Mucosa of stomach (tissue), 1 donor: ENCODE data around the gene NEK7.
A peak's percentile ranks its signal among the peaks of the same experiment; 100 is the strongest.

ENCODE experiments used
- H3K27me3 ChIP-seq: one replicate; pipeline ENCODE4 v1.7.0; 2013; ENCODE audit warnings: mild to moderate bottlenecking, low read length; ENCODE audit not compliant: control insufficient read depth, insufficient read depth
- H3K36me3 ChIP-seq: one replicate; pipeline ENCODE4 v1.7.0; 2013; ENCODE audit warnings: low read length; ENCODE audit not compliant: control insufficient read depth, insufficient read depth
- H3K4me1 ChIP-seq: one replicate; pipeline ENCODE4 v1.7.0; 2013; ENCODE audit warnings: mild to moderate bottlenecking, low read length; ENCODE audit not compliant: control insufficient read depth, insufficient read depth
- H3K4me3 ChIP-seq: one replicate; pipeline ENCODE4 v1.7.0; 2013; ENCODE audit warnings: low read length
- H3K9ac ChIP-seq: one replicate; pipeline ENCODE4 v1.7.0; 2013; ENCODE audit warnings: mild to moderate bottlenecking, low read length, moderate library complexity
- H3K9me3 ChIP-seq: one replicate; pipeline ENCODE4 v1.7.0; 2013; ENCODE audit warnings: mild to moderate bottlenecking, low read length, moderate library complexity; ENCODE audit not compliant: control insufficient read depth
- donor health status: Pancreatic carcinoma.

The NEK7 gene

DNA sequence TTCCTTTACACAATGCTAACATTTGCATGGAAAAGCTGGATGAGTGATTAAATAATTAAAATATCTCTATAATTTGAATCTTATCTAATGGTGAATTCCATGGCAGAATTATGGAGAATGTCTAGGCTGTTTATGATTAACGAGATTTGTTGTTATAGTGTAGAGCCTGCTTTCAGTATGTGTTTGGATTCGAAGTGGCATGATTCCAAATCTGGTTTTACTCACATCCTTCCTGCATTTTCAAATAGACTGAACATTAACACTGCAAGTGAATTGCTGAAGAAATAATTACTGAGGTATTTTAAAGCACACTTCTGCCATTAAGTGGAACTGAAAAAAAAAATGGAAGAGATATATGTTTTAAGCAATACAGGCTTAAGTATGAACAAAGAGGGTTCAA is 5.1 kb upstream of the NEK7 start:
- Histone ChIP-seq H3K4me1 (peaks cover 4% of the 10 kb centered on the region), H3K9me3 (no peaks in the 10 kb centered on the region), H3K4me3 (no peak overlapping the region), H3K27me3 (no peaks in the 10 kb centered on the region), H3K9ac (no peak overlapping the region), H3K36me3 (no peaks in the 10 kb centered on the region)

GRCh38 chr1:198153103-198153502 is 3.7 kb upstream of the NEK7 start:
- Histone ChIP-seq H3K9ac (no peak overlapping the region), H3K9me3 (no peaks in the 10 kb centered on the region), H3K4me3 (no peak overlapping the region), H3K4me1 (peaks cover 9% of the 10 kb centered on the region), H3K36me3 (no peaks in the 10 kb centered on the region), H3K27me3 (no peaks in the 10 kb centered on the region)

DNA sequence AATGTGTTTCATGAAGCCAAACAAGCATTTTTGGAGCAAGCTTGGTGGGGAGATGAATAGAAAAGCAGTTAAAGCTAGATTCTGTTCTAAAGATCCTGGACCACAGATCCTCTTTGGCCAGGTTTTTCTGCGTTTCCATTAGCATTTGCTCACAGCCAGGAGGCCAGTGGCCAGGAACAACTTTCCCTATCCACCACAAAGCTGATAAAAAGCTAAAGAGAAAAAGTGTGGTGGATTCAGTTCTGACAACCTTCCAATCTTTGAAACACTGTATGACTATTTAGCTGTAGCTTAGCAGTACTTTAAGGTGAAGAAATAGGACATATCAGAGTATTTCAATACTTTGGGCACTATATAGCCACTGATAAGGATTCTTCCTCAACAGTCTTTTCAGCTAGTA is 3.0 kb upstream of the NEK7 start:
- Histone ChIP-seq H3K36me3 (no peaks in the 10 kb centered on the region), H3K4me3 (no peak overlapping the region), H3K4me1 (peaks cover 16% of the 10 kb centered on the region), H3K9me3 (no peaks in the 10 kb centered on the region), H3K9ac (no peak overlapping the region), H3K27me3 (no peaks in the 10 kb centered on the region)

- no peaks in the 10 kb centered on the region for H3K36me3 ChIP-seq
- no peak overlapping the region for H3K9ac ChIP-seq
- H3K4me1 ChIP-seq: peaks cover 23% of the 10 kb centered on the region
- no peaks in the 10 kb centered on the region for H3K9me3 ChIP-seq
- no peak overlapping the region for H3K4me3 ChIP-seq
- no peaks in the 10 kb centered on the region for H3K27me3 ChIP-seq
These were observed 1.5 kb upstream of the NEK7 start for GRCh38 chr1:198155253-198155652.

GRCh38 chr1:198156111-198156744 is 570 bp upstream of the NEK7 start:
- H3K27me3 ChIP-seq: no peaks in the 10 kb centered on the region
- H3K9ac ChIP-seq: peak overlapping the region; percentile 92
- H3K36me3 ChIP-seq: no peaks in the 10 kb centered on the region
- H3K4me3 ChIP-seq: peak overlapping the region; percentile 43
- H3K4me1 ChIP-seq: peaks cover 23% of the 10 kb centered on the region
- H3K9me3 ChIP-seq: no peaks in the 10 kb centered on the region

- peak overlapping the region; percentile 58 for H3K4me3 ChIP-seq
- no peaks in the 10 kb centered on the region for H3K27me3 ChIP-seq
- H3K9ac ChIP-seq: peak overlapping the region; percentile 92
- H3K9me3 ChIP-seq: no peaks in the 10 kb centered on the region
- no peaks in the 10 kb centered on the region for H3K36me3 ChIP-seq
- peaks cover 32% of the 10 kb centered on the region for H3K4me1 ChIP-seq
These were observed 546 bp downstream of the NEK7 start for GRCh38 chr1:198157241-198157846.

- Histone ChIP-seq H3K36me3 (no peaks in the 10 kb centered on the region), H3K27me3 (no peaks in the 10 kb centered on the region), H3K4me3 (peak overlapping the region; percentile 58), H3K4me1 (peaks cover 33% of the 10 kb centered on the region), H3K9ac (peak overlapping the region; percentile 92), H3K9me3 (no peaks in the 10 kb centered on the region)
These were observed 1.3 kb downstream of the NEK7 start for GRCh38 chr1:198157847-198158725.

- no peaks in the 10 kb centered on the region for H3K36me3 ChIP-seq
- no peaks in the 10 kb centered on the region for H3K9me3 ChIP-seq
- peaks cover 33% of the 10 kb centered on the region for H3K4me1 ChIP-seq
These were observed 2.2 kb downstream of the NEK7 start for GRCh38 chr1:198158735-198159589.

GRCh38 chr1:198160222-198160621 is 3.4 kb downstream of the NEK7 start:
- no peaks in the 10 kb centered on the region for H3K9me3 ChIP-seq
- no peak overlapping the region for H3K9ac ChIP-seq
- H3K4me3 ChIP-seq: no peak overlapping the region
- no peaks in the 10 kb centered on the region for H3K27me3 ChIP-seq
- peaks cover 33% of the 10 kb centered on the region for H3K4me1 ChIP-seq
- H3K36me3 ChIP-seq: no peaks in the 10 kb centered on the region

More at GRCh38 chr1:198158735-198159589, 2.2 kb downstream of the NEK7 start:
- no peaks in the 10 kb centered on the region for H3K27me3 ChIP-seq
- H3K9ac ChIP-seq: peak overlapping the region; percentile 92
- H3K4me3 ChIP-seq: peak overlapping the region; percentile 58

DNA sequence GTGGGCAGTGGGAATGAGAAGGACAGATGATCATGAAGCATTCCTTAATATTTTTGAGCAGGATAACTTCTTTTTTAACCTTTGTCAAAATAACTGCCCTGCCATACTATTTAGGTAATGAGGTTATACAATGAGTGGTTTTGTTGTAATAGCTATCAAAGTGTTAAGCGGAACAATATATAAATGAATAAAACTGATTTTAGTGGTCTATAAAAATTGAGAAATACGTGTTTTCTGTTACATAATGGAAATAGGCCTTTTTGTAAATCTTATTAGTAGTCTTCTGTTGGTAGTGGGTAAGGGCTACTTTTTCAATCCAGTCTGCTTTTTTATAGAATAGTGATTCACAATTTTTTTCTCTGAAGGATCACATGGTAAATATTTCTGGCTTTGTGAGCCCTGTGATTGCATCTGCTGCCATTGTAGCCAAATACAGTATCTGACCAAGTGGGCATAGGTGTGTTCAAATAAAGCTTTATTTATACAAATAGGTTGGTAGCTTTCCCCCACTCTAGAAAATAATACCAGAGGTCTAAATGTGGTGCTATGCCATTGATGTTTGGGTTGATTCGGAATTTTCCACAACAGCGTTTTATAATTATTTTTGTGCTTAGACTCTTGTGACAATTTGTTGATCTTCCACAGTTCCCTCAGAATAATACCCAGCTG is 4.3 kb downstream of the NEK7 start:
- H3K4me1 ChIP-seq: peaks cover 31% of the 10 kb centered on the region

GRCh38 chr1:198161718-198162090 is 4.9 kb downstream of the NEK7 start:
- H3K27me3 ChIP-seq: no peaks in the 10 kb centered on the region
- no peaks in the 10 kb centered on the region for H3K36me3 ChIP-seq
- H3K4me1 ChIP-seq: peaks cover 29% of the 10 kb centered on the region
- H3K9ac ChIP-seq: no peak overlapping the region
- H3K4me3 ChIP-seq: no peak overlapping the region
- H3K9me3 ChIP-seq: no peaks in the 10 kb centered on the region

More for the DNA sequence above, 4.3 kb downstream of the NEK7 start:
- Histone ChIP-seq H3K9ac (no peak overlapping the region), H3K9me3 (no peaks in the 10 kb centered on the region), H3K36me3 (no peaks in the 10 kb centered on the region), H3K27me3 (no peaks in the 10 kb centered on the region), H3K4me3 (no peak overlapping the region)
